HCT116 (cell line): ENCODE measurements around the gene HCRTR1. TPM values are rescaled to one million over a fixed set of nuclear protein-coding genes. Genes with fewer than 3 reads are reported as not detected.

ENCODE experiments used
- ATAC-seq: fragments of 200-7000 bp; cut with Tn5 transposase; 2 replicates; pipeline ENCODE4 v1.9.1; 2020; ENCODE audit warnings: mild to moderate bottlenecking, moderate library complexity
- BruUV-seq: library from RNA; stranded (reverse); fragments of 400-500 nt; replicated peaks from 2 replicates; lab custom pipeline; 2021; lab: Mats Ljungman, UMichigan
- CTCF ChIA-PET: fragments of 300-600 bp; sonication (Branson Sonifier 250); formaldehyde crosslinking; loops from one replicate; lab custom pipeline; 2021; ENCODE audit warnings: antibody characterized with exemption; lab: Charles Lee
- POLR2A ChIA-PET: fragments of 300-600, 350-600 bp; sonication (Branson Sonifier 250); formaldehyde crosslinking; loops from one replicate; lab custom pipeline; 2021; ENCODE audit warnings: antibody characterized with exemption; lab: Charles Lee
- RAD21 ChIA-PET, 2 experiments: fragments of 300-600 bp; sonication (Branson Sonifier 250); formaldehyde crosslinking; loops; one replicate each; lab custom pipeline; 2023; ENCODE audit warnings: low total read pairs in 2 of 2; ENCODE audit not compliant: uncharacterized antibody in 2 of 2, unreplicated experiment in 2 of 2, low non-redundant PET in 1 of 2; lab: Charles Lee
- DNase-seq: peaks from one replicate; pipeline ENCODE4 v3.0.0-alpha.2; 2010; ENCODE audit warnings: low read depth, low spot score
- H2AFZ ChIP-seq: fragments of 200-600 bp; shearing (Covaris generic), sonication (generic); 2 replicates; pipeline ENCODE4 v1.6.1; 2017; ENCODE audit warnings: low read depth, mixed run types, mixed read lengths, antibody characterized with exemption, low read length; ENCODE audit not compliant: poor library complexity, severe bottlenecking
- H3K27ac ChIP-seq: 2 replicates; pipeline ENCODE4 v1.5.1; 2012; ENCODE audit warnings: low read depth, low read length
- H3K27me3 ChIP-seq: fragments of 200-600 bp; sonication (generic); 2 replicates; pipeline ENCODE4 v1.6.1; 2016; ENCODE audit warnings: mixed run types, low read length, mixed read lengths; ENCODE audit not compliant: insufficient read depth
- H3K36me3 ChIP-seq, 2 experiments: fragments of 200-500 bp in 1 of 2; fragments of 200-600 bp in 1 of 2; sonication (Bioruptor generic) in 1 of 2; sonication (generic) in 1 of 2; 2 replicates each; pipeline versions ENCODE4 v1.5.1 to v1.6.1; 2014 to 2016; ENCODE audit warnings: low read length in 2 of 2, inconsistent platforms in 1 of 2, mixed read lengths in 1 of 2, mixed run types in 1 of 2; ENCODE audit not compliant: insufficient read depth in 2 of 2, control insufficient read depth in 1 of 2
- H3K4me1 ChIP-seq, 2 experiments: fragments of 200-600 bp in 1 of 2; sonication (generic) in 1 of 2; 2 replicates each; pipeline versions ENCODE4 v1.5.1 to v1.6.1; 2012 to 2017; ENCODE audit warnings: low read length in 2 of 2, inconsistent platforms in 1 of 2, mild to moderate bottlenecking in 1 of 2, mixed read lengths in 1 of 2, mixed run types in 1 of 2, moderate library complexity in 1 of 2; ENCODE audit not compliant: insufficient read depth in 2 of 2, control insufficient read depth in 1 of 2
- H3K4me2 ChIP-seq: fragments of 200-600 bp; sonication (generic); 2 replicates; pipeline ENCODE4 v1.6.1; 2017; ENCODE audit warnings: mixed run types, low read length, mixed read lengths
- H3K4me3 ChIP-seq, 2 experiments: fragments of 200-600 bp in 1 of 2; sonication (generic) in 1 of 2; replicated peaks in 1 of 2; 2 replicates each; pipeline ENCODE4 v1.5.1; 2011 to 2016; ENCODE audit warnings: low read length in 2 of 2, control low read depth in 1 of 2, low read depth in 1 of 2, mild to moderate bottlenecking in 1 of 2, mixed read lengths in 1 of 2, mixed run types in 1 of 2
- H3K79me2 ChIP-seq: fragments of 200-600 bp; sonication (generic); 2 replicates; pipeline ENCODE4 v1.6.1; 2017; ENCODE audit warnings: mild to moderate bottlenecking, mixed run types, low read length, moderate library complexity, mixed read lengths; ENCODE audit not compliant: insufficient read depth
- H3K9ac ChIP-seq: fragments of 200-600 bp; sonication (generic); 2 replicates; pipeline ENCODE4 v1.6.1; 2016; ENCODE audit warnings: low read length, mixed read lengths
- H3K9me2 ChIP-seq: fragments of 200-600 bp; sonication (generic), shearing (Covaris generic); 2 replicates; pipeline ENCODE4 v1.6.1; 2017; ENCODE audit warnings: mixed run types, mild to moderate bottlenecking, moderate library complexity; ENCODE audit not compliant: insufficient read depth
- H3K9me3 ChIP-seq, 2 experiments: fragments of 200-500 bp in 1 of 2; fragments of 200-600 bp in 1 of 2; sonication (Bioruptor generic) in 1 of 2; sonication (generic) in 1 of 2; 2 replicates each; pipeline ENCODE4 v1.6.1; 2014 to 2017; ENCODE audit warnings: low read length in 2 of 2, mixed read lengths in 2 of 2, inconsistent platforms in 1 of 2, low read depth in 1 of 2, mild to moderate bottlenecking in 1 of 2, mixed run types in 1 of 2, moderate library complexity in 1 of 2; ENCODE audit not compliant: control insufficient read depth in 1 of 2, insufficient read depth in 1 of 2
- H4K20me1 ChIP-seq: fragments of 200-600 bp; sonication (generic), shearing (Covaris generic); 2 replicates; pipeline ENCODE4 v1.6.1; 2017; ENCODE audit warnings: mixed run types, mild to moderate bottlenecking, moderate library complexity; ENCODE audit not compliant: insufficient read depth
- CBX3 ChIP-seq: IDR thresholded peaks from 2 replicates; pipeline ENCODE4 v1.6.1; 2012; ENCODE audit warnings: low read depth
- CEBPB ChIP-seq: IDR thresholded peaks from 2 replicates; pipeline ENCODE4 v1.6.1; 2012; ENCODE audit warnings: low read depth
- ELF1 ChIP-seq: IDR thresholded peaks from 2 replicates; pipeline ENCODE4 v1.6.1; 2012; ENCODE audit warnings: low read depth, borderline replicate concordance
- EZH2phosphoT487 ChIP-seq: fragments of 200-600 bp; IDR thresholded peaks from 2 replicates; pipeline ENCODE4 v1.6.1; 2018; ENCODE audit warnings: antibody characterized with exemption, borderline replicate concordance
- JUND ChIP-seq: IDR thresholded peaks from 2 replicates; pipeline ENCODE4 v1.6.1; 2012
- POLR2A ChIP-seq: IDR thresholded peaks from 2 replicates; pipeline ENCODE4 v1.7.0; 2011; ENCODE audit warnings: borderline replicate concordance; ENCODE audit not compliant: insufficient read depth, insufficient read length; ENCODE audit errors: extremely low read depth
- POLR2AphosphoS5 ChIP-seq: IDR thresholded peaks from 2 replicates; pipeline ENCODE4 v1.6.1; 2011; ENCODE audit warnings: mild to moderate bottlenecking, low read depth, low read length, moderate library complexity
- REST ChIP-seq: IDR thresholded peaks from 2 replicates; pipeline ENCODE4 v1.6.1; 2012; ENCODE audit warnings: low read depth
- SP1 ChIP-seq: IDR thresholded peaks from 2 replicates; pipeline ENCODE4 v1.6.1; 2012; ENCODE audit warnings: low read depth
- YY1 ChIP-seq: IDR thresholded peaks from 2 replicates; pipeline ENCODE4 v1.6.1; 2011; ENCODE audit warnings: low read length, low read depth, moderate library complexity, mild to moderate bottlenecking; ENCODE audit not compliant: insufficient replicate concordance; ENCODE audit errors: extremely low read depth
- ZNF274 ChIP-seq: fragments of 200-500 bp; sonication (Bioruptor generic); IDR thresholded peaks from 2 replicates; pipeline ENCODE4 v1.6.1; 2014; ENCODE audit warnings: mild to moderate bottlenecking, low read depth, low read length, inconsistent platforms
- intact Hi-C: fragments of 100-400 bp; cut with micrococcal nuclease; formaldehyde crosslinking; loops from 2 replicates; pipeline ENCODE4 v1.10.0; 2022
- total RNA-seq: library from RNA; stranded (reverse); gene quantifications from one replicate; pipeline ENCODE4 v1.2.1, GENCODE V29; 2021; ENCODE audit not compliant: unreplicated experiment
- TF ChIP-seq, protein P1 (sequence below), 3 experiments: fragments of 200-600 bp in 1 of 3; sonication (generic) in 1 of 3; IDR thresholded peaks in 2 of 3; conservative IDR thresholded peaks in 1 of 3; 2 replicates each; pipeline ENCODE4 v1.5.1; 2012 to 2017; ENCODE audit warnings: low read depth in 2 of 3, low read length in 2 of 3, antibody characterized with exemption in 1 of 3, borderline replicate concordance in 1 of 3, control low read depth in 1 of 3, mild to moderate bottlenecking in 1 of 3, mixed read lengths in 1 of 3, mixed run types in 1 of 3, moderate library complexity in 1 of 3; ENCODE audit not compliant: insufficient read depth in 1 of 3

HCRTR1 gene
- total RNA-seq, 1 experiment from 2014 or later = not detected

DNA sequence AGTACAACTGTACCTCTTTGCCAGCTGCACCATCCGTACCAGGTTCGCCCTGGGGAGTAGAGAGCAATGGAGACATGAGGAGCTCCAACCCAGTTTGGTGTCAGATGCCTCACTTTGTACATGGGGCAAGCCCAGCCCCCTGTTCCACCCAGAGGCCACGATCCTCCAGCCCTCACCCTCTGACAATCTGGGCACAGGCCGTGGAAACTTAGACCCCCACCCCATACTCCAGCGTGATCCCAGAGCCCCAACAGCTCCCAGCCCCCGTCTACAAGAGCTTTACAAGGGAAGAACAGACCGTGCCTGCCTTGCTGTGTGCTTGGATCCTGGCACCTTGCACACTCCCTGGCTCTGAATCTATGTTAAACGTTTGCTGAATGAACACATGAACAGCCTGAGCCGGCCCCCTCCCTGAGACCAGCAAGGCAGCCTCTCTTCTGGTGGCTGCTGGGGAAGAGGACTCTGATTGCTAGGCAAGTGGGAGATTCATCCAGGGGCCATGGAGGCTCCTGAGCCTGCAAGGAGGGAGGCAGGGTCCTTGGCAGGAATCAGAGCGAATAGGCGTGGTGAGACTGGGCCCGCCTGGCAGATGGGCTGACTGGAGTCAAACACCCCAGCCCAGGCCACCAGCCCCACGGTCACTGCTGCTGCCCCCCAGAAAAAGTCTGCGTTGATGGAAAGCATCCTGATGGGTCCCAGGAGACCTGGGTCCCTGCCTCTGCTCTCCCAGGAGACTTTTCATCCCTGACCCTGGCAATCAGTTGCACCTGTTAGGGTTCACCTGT, 39.7 kb downstream of the HCRTR1 start:
- Histone ChIP-seq H4K20me1 (no peaks in the 10 kb centered on the region), H3K4me2 (no peak overlapping the region), H3K36me3 (no peaks in the 10 kb centered on the region), H3K4me1 (no peaks in the 10 kb centered on the region), H3K9me3 (no peaks in the 10 kb centered on the region), H3K27ac (no peak overlapping the region), H3K4me3 (no peak overlapping the region), H3K79me2 (no peaks in the 10 kb centered on the region), H3K27me3 (no peaks in the 10 kb centered on the region), H3K9me2 (no peaks in the 10 kb centered on the region), H2AFZ (no peak overlapping the region), H3K9ac (no peak overlapping the region)
- intact Hi-C loops = no loop called here
- ChIA-PET RAD21 (no interaction called here), CTCF (no interaction called here), POLR2A (no interaction called here)
- no TSS peak for BruUV-seq
- TF ChIP-seq POLR2AphosphoS5 = no peak
- no peak for TF ChIP-seq JUND
- no peak for TF ChIP-seq REST
- no peak for TF ChIP-seq CBX3
- no peak for TF ChIP-seq CEBPB
- TF ChIP-seq POLR2A = no peak
- TF ChIP-seq SP1 = no peak
- TF ChIP-seq ZNF274 = no peak
- TF ChIP-seq ELF1 = no peak
- no peak for TF ChIP-seq EZH2phosphoT487
- TF ChIP-seq, protein P1, sequence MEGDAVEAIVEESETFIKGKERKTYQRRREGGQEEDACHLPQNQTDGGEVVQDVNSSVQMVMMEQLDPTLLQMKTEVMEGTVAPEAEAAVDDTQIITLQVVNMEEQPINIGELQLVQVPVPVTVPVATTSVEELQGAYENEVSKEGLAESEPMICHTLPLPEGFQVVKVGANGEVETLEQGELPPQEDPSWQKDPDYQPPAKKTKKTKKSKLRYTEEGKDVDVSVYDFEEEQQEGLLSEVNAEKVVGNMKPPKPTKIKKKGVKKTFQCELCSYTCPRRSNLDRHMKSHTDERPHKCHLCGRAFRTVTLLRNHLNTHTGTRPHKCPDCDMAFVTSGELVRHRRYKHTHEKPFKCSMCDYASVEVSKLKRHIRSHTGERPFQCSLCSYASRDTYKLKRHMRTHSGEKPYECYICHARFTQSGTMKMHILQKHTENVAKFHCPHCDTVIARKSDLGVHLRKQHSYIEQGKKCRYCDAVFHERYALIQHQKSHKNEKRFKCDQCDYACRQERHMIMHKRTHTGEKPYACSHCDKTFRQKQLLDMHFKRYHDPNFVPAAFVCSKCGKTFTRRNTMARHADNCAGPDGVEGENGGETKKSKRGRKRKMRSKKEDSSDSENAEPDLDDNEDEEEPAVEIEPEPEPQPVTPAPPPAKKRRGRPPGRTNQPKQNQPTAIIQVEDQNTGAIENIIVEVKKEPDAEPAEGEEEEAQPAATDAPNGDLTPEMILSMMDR (IDR thresholded peaks at IDR 0.05 in 2 of 3, conservative IDR thresholded peaks at IDR 0.05 in 1 of 3; ENCODE audit: borderline replicate concordance in 1 of 3, insufficient read depth in 1 of 3, low read depth in 2 of 3, low read length in 2 of 3) = no peak
- TF ChIP-seq YY1 = no peak
- ATAC-seq (no peak), DNase-seq (no peak)
